CD4-positive, alpha-beta memory T cell (primary cell): Measurements from ENCODE around the gene SLC8A1. TPM values are rescaled to one million over a fixed set of nuclear protein-coding genes. Genes with fewer than 3 reads are reported as not detected.

Experiments used
- CTCF ChIA-PET: fragments of 350-600 bp; sonication (Branson Sonifier 250); formaldehyde crosslinking; loops from one replicate; lab custom pipeline; 2021; ENCODE audit warnings: inconsistent platforms; ENCODE audit not compliant: partially characterized antibody; lab: Charles Lee
- POLR2A ChIA-PET: fragments of 350-600 bp; sonication (Branson Sonifier 250); formaldehyde crosslinking; loops from one replicate; lab custom pipeline; 2021; ENCODE audit not compliant: partially characterized antibody; lab: Charles Lee
- DNase-seq, 5 donors: peaks; one replicate each; pipeline versions ENCODE4 v3.0.0 to v3.0.0-alpha.2; 2020 to 2022; ENCODE audit warnings: mixed read lengths in 1 of 5
- H3K27ac ChIP-seq: one replicate; pipeline ENCODE4 v1.7.0; 2013; ENCODE audit warnings: low read depth, low read length
- H3K27me3 ChIP-seq: 2 replicates; pipeline ENCODE4 v1.7.0; 2013; ENCODE audit warnings: mild to moderate bottlenecking, low read length, moderate library complexity; ENCODE audit not compliant: insufficient read depth
- H3K36me3 ChIP-seq: 2 replicates; pipeline ENCODE4 v1.7.0; 2013; ENCODE audit warnings: mild to moderate bottlenecking, low read length, moderate library complexity; ENCODE audit not compliant: insufficient read depth
- H3K4me1 ChIP-seq: 2 replicates; pipeline ENCODE4 v1.7.0; 2013; ENCODE audit warnings: mild to moderate bottlenecking, low read length, moderate library complexity; ENCODE audit not compliant: insufficient read depth
- H3K4me3 ChIP-seq, 2 donors: one replicate each; pipeline ENCODE4 v1.7.0; 2013; ENCODE audit warnings: low read length in 2 of 2, mild to moderate bottlenecking in 1 of 2
- H3K9me3 ChIP-seq, 2 donors: one replicate each; pipeline ENCODE4 v1.7.0; 2013; ENCODE audit warnings: low read length in 2 of 2, control low read depth in 1 of 2; ENCODE audit not compliant: control insufficient read depth in 1 of 2
- H3K27ac Mint-ChIP-seq, 7 donors: one replicate each; pipeline ENCODE4 v1.8.0; 2020 to 2021; ENCODE audit warnings: mixed read lengths in 7 of 7, mild to moderate bottlenecking in 6 of 7, inconsistent platforms in 3 of 7, moderate library complexity in 3 of 7
- H3K27me3 Mint-ChIP-seq, 2 donors: one replicate each; pipeline ENCODE4 v1.8.0; 2020 to 2021; ENCODE audit warnings: mixed read lengths in 2 of 2
- H3K36me3 Mint-ChIP-seq, 2 donors: one replicate each; pipeline ENCODE4 v1.8.0; 2020 to 2021; ENCODE audit warnings: mixed read lengths in 2 of 2, inconsistent platforms in 1 of 2, mild to moderate bottlenecking in 1 of 2
- H3K4me1 Mint-ChIP-seq, 4 donors: one replicate each; pipeline ENCODE4 v1.8.0; 2020 to 2021; ENCODE audit warnings: mixed read lengths in 4 of 4, mild to moderate bottlenecking in 1 of 4
- H3K4me3 Mint-ChIP-seq, 8 donors: one replicate each; pipeline ENCODE4 v1.8.0; 2020 to 2021; ENCODE audit warnings: mixed read lengths in 8 of 8, mild to moderate bottlenecking in 7 of 8, moderate library complexity in 6 of 8, inconsistent platforms in 3 of 8
- H3K9me3 Mint-ChIP-seq, 8 donors: one replicate each; pipeline ENCODE4 v1.8.0; 2020 to 2021; ENCODE audit warnings: mixed read lengths in 8 of 8, mild to moderate bottlenecking in 5 of 8, inconsistent platforms in 3 of 8, moderate library complexity in 1 of 8
- intact Hi-C: fragments of 100-400 bp; cut with micrococcal nuclease; formaldehyde crosslinking; loops from one replicate; pipeline ENCODE4 v1.15.1; 2023
- polyA plus RNA-seq, 2 donors: library from polyadenylated mRNA; unstranded; fragments of 300-500 nt; fragmentation: Illumina TruSeq; gene quantifications; one replicate each; pipeline ENCODE4 v1.2.3, GENCODE V29; 2021
- total RNA-seq, 2 experiments: library from RNA; stranded (reverse); gene quantifications; one replicate each; pipeline ENCODE4 v1.2.3, GENCODE V29; 2021

Gene SLC8A1
- total and polyA plus RNA-seq, 4 experiments from 2014 or later: 0.36 to 0.79 TPM; not detected in 2

DNA sequence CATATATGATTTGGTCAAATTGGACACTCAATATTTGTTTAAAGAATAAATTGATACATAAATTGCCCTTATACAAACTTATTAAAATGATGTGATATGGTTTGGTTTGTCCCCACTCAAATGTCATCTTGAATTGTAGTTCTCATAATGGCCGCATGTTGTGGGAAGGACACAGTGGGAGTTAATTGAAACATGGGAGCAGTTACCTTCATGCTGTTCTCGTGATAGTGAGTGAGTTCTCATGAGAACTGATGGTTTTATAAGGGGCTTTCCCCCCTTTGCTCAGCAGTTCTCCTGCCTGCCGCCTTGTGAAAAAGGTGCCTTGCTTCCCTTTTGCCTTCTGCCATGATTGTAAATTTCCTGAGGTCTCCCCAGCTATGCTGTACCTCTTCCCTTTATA lies 34.0 kb upstream of the SLC8A1 start:
- Histone ChIP-seq H3K27ac (no peak overlapping the region), H3K9me3 (no peaks in the 10 kb centered on the region), H3K27me3 (no peaks in the 10 kb centered on the region), H3K4me3 (no peak overlapping the region), H3K4me1 (no peaks in the 10 kb centered on the region), H3K36me3 (no peaks in the 10 kb centered on the region)
- no peak overlapping the region for H3K27ac Mint-ChIP-seq
- no peak for DNase-seq
- H3K9me3 Mint-ChIP-seq: no peaks in the 10 kb centered on the region
- ChIA-PET CTCF (no interaction called here), POLR2A (no interaction called here)
- H3K4me1 Mint-ChIP-seq: peaks cover 0 to 14% (median 11%) of the 10 kb centered on the region in 4 donors
- intact Hi-C loops: no loop called here
- no peaks in the 10 kb centered on the region for H3K36me3 Mint-ChIP-seq
- H3K4me3 Mint-ChIP-seq: no peak overlapping the region
- no peaks in the 10 kb centered on the region for H3K27me3 Mint-ChIP-seq

DNA sequence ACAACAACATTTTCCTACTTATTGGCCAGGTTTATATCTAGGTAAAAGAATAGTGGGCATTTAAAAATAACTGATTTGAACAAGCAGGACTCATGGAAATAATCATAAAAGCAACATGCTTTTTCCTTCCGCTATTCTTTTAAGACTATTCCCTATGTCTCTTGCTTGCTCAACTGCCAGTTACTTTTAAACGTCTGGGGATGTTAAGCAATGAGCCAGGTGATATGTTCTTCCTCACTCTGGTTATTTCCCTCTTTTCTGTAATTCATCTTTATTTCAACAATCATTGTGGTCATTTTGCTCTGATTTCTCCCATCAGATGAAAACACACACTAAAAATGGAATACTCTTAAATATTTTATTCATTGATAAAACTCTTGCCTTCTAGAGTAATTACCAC lies 33.4 kb upstream of the SLC8A1 start:
- Histone ChIP-seq H3K36me3 (no peaks in the 10 kb centered on the region), H3K27ac (no peak overlapping the region), H3K4me1 (no peaks in the 10 kb centered on the region), H3K27me3 (no peaks in the 10 kb centered on the region), H3K9me3 (no peaks in the 10 kb centered on the region), H3K4me3 (no peak overlapping the region)
- ChIA-PET POLR2A (no interaction called here), CTCF (no interaction called here)
- no peak overlapping the region for H3K27ac Mint-ChIP-seq
- peaks cover 0 to 14% (median 11%) of the 10 kb centered on the region in 4 donors for H3K4me1 Mint-ChIP-seq
- intact Hi-C loops: no loop called here
- no peak for DNase-seq
- H3K9me3 Mint-ChIP-seq: no peaks in the 10 kb centered on the region
- H3K27me3 Mint-ChIP-seq: no peaks in the 10 kb centered on the region
- no peaks in the 10 kb centered on the region for H3K36me3 Mint-ChIP-seq
- no peak overlapping the region for H3K4me3 Mint-ChIP-seq

GRCh38 chr2:40483549-40484243 lies 31.8 kb upstream of the SLC8A1 start:
- Histone ChIP-seq H3K4me3 (no peak overlapping the region), H3K27ac (no peak overlapping the region), H3K9me3 (no peaks in the 10 kb centered on the region), H3K36me3 (no peaks in the 10 kb centered on the region), H3K27me3 (no peaks in the 10 kb centered on the region), H3K4me1 (no peaks in the 10 kb centered on the region)
- DNase-seq: no peak
- ChIA-PET CTCF (no interaction called here), POLR2A (no interaction called here)
- H3K4me1 Mint-ChIP-seq: peaks cover 0 to 4% (median 0%) of the 10 kb centered on the region in 4 donors
- H3K9me3 Mint-ChIP-seq: no peaks in the 10 kb centered on the region
- no peak overlapping the region for H3K27ac Mint-ChIP-seq
- intact Hi-C loops: no loop called here
- no peaks in the 10 kb centered on the region for H3K27me3 Mint-ChIP-seq
- no peaks in the 10 kb centered on the region for H3K36me3 Mint-ChIP-seq
- H3K4me3 Mint-ChIP-seq: no peak overlapping the region

DNA sequence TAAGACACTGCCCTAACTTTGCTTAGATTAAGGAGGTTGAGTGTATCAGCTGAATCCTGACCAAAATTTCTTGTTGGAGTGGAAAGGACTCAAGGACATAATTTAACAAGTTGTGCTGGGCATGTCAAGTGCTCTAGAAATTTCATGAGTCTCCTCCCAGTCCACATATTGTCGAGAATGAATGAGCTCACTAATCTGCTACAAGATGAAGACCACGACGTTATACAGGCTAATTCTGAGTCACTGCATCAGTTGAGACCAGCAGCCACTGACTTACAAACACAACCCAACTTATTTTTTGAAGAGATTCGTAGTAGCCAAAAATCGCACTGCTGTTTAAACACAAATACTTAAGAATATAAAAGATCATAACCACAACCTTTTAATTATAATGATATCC lies 28.7 kb upstream of the SLC8A1 start:
- no peaks in the 10 kb centered on the region for H3K4me1 Mint-ChIP-seq
- ChIA-PET POLR2A (no interaction called here), CTCF (no interaction called here)
- no peaks in the 10 kb centered on the region for H3K27me3 Mint-ChIP-seq
- no peak overlapping the region for H3K27ac ChIP-seq
- no peaks in the 10 kb centered on the region for H3K9me3 ChIP-seq
- no peak overlapping the region for H3K27ac Mint-ChIP-seq
- no peak overlapping the region for H3K4me3 Mint-ChIP-seq
- no peaks in the 10 kb centered on the region for H3K36me3 Mint-ChIP-seq
- no peak for DNase-seq
- no peaks in the 10 kb centered on the region for H3K27me3 ChIP-seq
- H3K36me3 ChIP-seq: no peaks in the 10 kb centered on the region
- no peak overlapping the region for H3K4me3 ChIP-seq
- intact Hi-C loops: no loop called here
- H3K9me3 Mint-ChIP-seq: peaks cover 0 to 2% (median 0%) of the 10 kb centered on the region in 8 donors
- no peaks in the 10 kb centered on the region for H3K4me1 ChIP-seq

- Mint-ChIP-seq H3K4me3 (no peak overlapping the region), H3K9me3 (peaks cover 0 to 2% (median 0%) of the 10 kb centered on the region in 8 donors), H3K4me1 (no peaks in the 10 kb centered on the region), H3K36me3 (no peaks in the 10 kb centered on the region), H3K27me3 (no peaks in the 10 kb centered on the region), H3K27ac (no peak overlapping the region)
- no peaks in the 10 kb centered on the region for H3K36me3 ChIP-seq
- CTCF ChIA-PET: no interaction called here
- intact Hi-C loops: no loop called here
- POLR2A ChIA-PET: no interaction called here
- H3K27me3 ChIP-seq: no peaks in the 10 kb centered on the region
- H3K4me3 ChIP-seq: no peak overlapping the region
- no peak overlapping the region for H3K27ac ChIP-seq
- H3K4me1 ChIP-seq: no peaks in the 10 kb centered on the region
- DNase-seq: no peak
- H3K9me3 ChIP-seq: no peaks in the 10 kb centered on the region
Measured at GRCh38 chr2:40480073-40480472, 28.2 kb upstream of the SLC8A1 start.

DNA sequence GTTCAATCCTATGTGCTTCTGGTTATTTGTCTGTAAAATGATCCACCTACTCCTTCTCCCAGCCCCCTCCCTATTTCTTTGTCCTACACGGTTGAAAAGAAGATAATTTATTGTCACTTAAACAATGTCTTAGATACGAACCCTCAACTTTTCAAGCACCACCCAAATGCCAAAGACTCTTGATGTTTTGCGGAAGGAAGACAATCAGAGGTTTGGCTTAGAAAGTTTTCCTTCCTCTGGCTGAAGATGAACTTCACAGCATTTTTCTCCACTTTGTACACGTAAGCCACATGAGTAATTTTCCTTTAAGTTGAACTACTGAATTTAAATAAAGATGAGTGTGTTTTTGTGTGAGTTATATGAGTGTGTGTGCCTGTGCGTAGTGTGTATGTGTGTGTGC lies 25.5 kb upstream of the SLC8A1 start:
- Histone ChIP-seq H3K9me3 (no peaks in the 10 kb centered on the region), H3K4me3 (no peak overlapping the region), H3K27me3 (no peaks in the 10 kb centered on the region), H3K27ac (no peak overlapping the region), H3K36me3 (no peaks in the 10 kb centered on the region), H3K4me1 (no peaks in the 10 kb centered on the region)
- Mint-ChIP-seq H3K4me1 (no peaks in the 10 kb centered on the region), H3K4me3 (no peak overlapping the region), H3K27ac (no peak overlapping the region), H3K9me3 (peaks cover 0 to 2% (median 0%) of the 10 kb centered on the region in 8 donors), H3K36me3 (no peaks in the 10 kb centered on the region), H3K27me3 (no peaks in the 10 kb centered on the region)
- ChIA-PET CTCF (no interaction called here), POLR2A (no interaction called here)
- no peak for DNase-seq
- intact Hi-C loops: no loop called here

DNA sequence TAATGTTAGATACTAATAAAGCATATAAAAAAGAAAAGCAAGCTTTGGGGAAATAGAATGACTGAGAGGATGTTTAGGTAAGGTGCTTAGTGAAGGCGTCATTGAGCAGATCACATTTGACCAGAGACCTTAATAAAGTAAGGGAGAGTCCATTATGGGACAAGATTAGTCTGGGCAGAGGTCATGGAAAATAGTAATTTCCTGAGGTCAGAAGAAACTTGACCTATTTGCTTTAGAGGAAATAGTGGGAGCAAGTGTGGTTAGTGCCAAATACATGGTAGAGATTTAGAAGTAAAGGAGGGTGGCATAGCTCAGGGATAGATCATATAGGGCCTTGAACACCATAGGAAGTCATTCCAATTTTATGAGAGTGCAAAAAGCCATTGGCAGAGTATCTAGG lies 24.5 kb upstream of the SLC8A1 start:
- CTCF ChIA-PET: no interaction called here
- no peaks in the 10 kb centered on the region for H3K36me3 Mint-ChIP-seq
- POLR2A ChIA-PET: no interaction called here
- Histone ChIP-seq H3K4me1 (no peaks in the 10 kb centered on the region), H3K36me3 (no peaks in the 10 kb centered on the region), H3K27ac (no peak overlapping the region), H3K9me3 (no peaks in the 10 kb centered on the region), H3K27me3 (no peaks in the 10 kb centered on the region), H3K4me3 (no peak overlapping the region)
- H3K27me3 Mint-ChIP-seq: no peaks in the 10 kb centered on the region
- intact Hi-C loops: no loop called here
- H3K4me1 Mint-ChIP-seq: no peaks in the 10 kb centered on the region
- no peak overlapping the region for H3K27ac Mint-ChIP-seq
- H3K4me3 Mint-ChIP-seq: no peak overlapping the region
- peaks cover 0 to 2% (median 0%) of the 10 kb centered on the region in 8 donors for H3K9me3 Mint-ChIP-seq
- no peak for DNase-seq
